MV-4-11 (cell line): ENCODE measurements around the gene RBM14.
"Not testable (repeated sequence)": the region's sequence is repeated elsewhere in the genome, so short reads cannot be mapped to it uniquely, and the experiment has no call there.

ENCODE experiments used
- DNase-seq: peaks from one replicate; lab custom pipeline; 2025; lab: John Stamatoyannopoulos, UW

RBM14 gene

GRCh38 chr11:66637557-66638176 lies 21.2 kb downstream of the RBM14 start:
- no peak for DNase-seq

GRCh38 chr11:66638177-66639065 lies 22.0 kb downstream of the RBM14 start, which contains the start of gene RBM4:
Gene RBM4 (plus strand): TSS chr11:66638703. CDS start chr11:66639712, 1,009 bp downstream.
- DNase-seq = peak; percentile 100

GRCh38 chr11:66639066-66639813 lies 22.8 kb downstream of the RBM14 start:
- peak; percentile 39 for DNase-seq

- DNase-seq = not testable (repeated sequence)
Measured at GRCh38 chr11:66639814-66640340, 23.4 kb downstream of the RBM14 start.

- DNase-seq = no peak
Measured at GRCh38 chr11:66641834-66642233, 25.4 kb downstream of the RBM14 start.

GRCh38 chr11:66643745-66644437 lies 27.5 kb downstream of the RBM14 start:
- no peak for DNase-seq

GRCh38 chr11:66646828-66647227 lies 30.4 kb downstream of the RBM14 start:
- no peak for DNase-seq

GRCh38 chr11:66649903-66650302 lies 33.5 kb downstream of the RBM14 start:
- no peak for DNase-seq

- no peak for DNase-seq
Measured at GRCh38 chr11:66651016-66651415, 34.6 kb downstream of the RBM14 start.

- DNase-seq = no peak
Measured at GRCh38 chr11:66652651-66653050, 36.2 kb downstream of the RBM14 start.

GRCh38 chr11:66653123-66653522 lies 36.7 kb downstream of the RBM14 start:
- no peak for DNase-seq

GRCh38 chr11:66659763-66660162 lies 43.3 kb downstream of the RBM14 start:
- DNase-seq = peak; percentile 72

GRCh38 chr11:66663741-66664296 lies 47.4 kb downstream of the RBM14 start:
- no peak for DNase-seq

- DNase-seq = no peak
Measured at GRCh38 chr11:66665369-66665768, 48.9 kb downstream of the RBM14 start.

GRCh38 chr11:66670816-66671215 lies 54.4 kb downstream of the RBM14 start:
- DNase-seq = no peak

GRCh38 chr11:66674964-66675602 lies 58.7 kb downstream of the RBM14 start:
- no peak for DNase-seq

GRCh38 chr11:66676282-66676919 lies 60.0 kb downstream of the RBM14 start:
- DNase-seq = peak; percentile 54
